Testis (tissue), 2 donors: Measurements from ENCODE around the gene KRT27.

Experiments used
- CTCF ChIP-seq, 3 experiments: fragments of 450-650 bp in 2 of 3; fragments of 200-600 bp in 1 of 3; sonication (generic) in 1 of 3; IDR thresholded peaks; one replicate each; pipeline ENCODE4 v1.5.1; 2016 to 2019; ENCODE audit warnings: antibody characterized with exemption in 3 of 3, mild to moderate bottlenecking in 2 of 3, moderate library complexity in 1 of 3
- POLR2A ChIP-seq: fragments of 450-650 bp; IDR thresholded peaks from one replicate; pipeline ENCODE4 v1.6.1; 2017; ENCODE audit warnings: antibody characterized with exemption, mild to moderate bottlenecking, moderate library complexity

DNA sequence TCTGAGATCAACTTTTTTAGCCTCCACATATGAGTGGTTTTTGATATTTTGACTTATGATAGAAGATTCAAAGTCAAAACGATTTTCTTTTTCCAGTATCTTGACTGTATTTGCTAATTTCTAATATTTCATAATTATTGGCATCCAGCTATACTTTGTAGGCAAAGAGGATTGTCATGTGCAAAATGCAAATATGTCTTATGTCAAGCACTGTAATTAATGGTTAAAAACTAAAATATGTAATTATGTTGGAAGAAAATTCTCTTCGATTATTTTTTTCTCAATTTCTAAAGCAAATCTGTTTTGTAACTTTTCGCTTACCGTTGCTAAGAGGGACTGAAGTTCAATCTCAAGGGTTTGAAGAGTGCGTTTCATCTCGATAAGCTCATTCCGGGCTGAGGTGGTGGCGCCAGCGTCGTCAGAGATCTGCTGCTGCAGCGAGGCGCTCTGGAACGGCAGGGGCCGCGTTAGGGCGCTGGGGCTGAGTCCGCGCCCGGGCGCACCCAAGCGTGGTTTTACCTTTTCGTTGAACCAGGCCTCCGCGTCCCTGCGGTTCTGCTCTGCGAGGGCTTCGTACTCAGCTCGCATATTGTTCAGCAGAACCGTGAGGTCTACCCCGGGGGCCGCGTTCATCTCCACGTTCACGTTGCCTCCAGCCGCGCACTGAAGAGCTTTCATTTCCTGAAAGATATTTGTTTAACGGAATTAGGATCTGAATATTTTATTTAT lies 3.0 kb downstream of the KRT27 start:
- TF ChIP-seq CTCF (IDR thresholded peaks at IDR 0.05), result no peak
- TF ChIP-seq POLR2A, result no peak
